ENCODE data around the gene MZB1.
"Not testable (repeated sequence)": the region's sequence is repeated elsewhere in the genome, so short reads cannot be mapped to it uniquely, and the experiment has no call there.

MZB1 gene

DNA sequence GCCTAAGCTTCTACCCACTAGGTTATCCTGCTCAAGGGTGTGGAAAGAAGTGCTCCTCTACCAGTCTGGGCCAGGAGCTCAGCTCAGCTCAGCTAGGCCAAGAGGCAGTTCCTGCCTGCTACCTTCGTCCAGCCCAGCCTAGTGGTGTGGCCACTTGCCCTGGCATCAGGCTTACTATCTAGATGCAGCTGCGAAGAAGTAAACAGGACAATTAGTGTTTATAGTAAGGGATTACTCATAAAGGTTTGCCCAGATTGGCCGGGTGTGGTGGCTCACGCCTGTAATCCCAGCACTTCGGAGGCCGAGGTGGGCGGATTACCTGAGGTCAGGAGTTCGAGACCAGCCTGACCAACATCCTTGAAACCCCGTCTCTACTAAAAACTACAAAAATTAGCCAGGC lies 26.9 kb upstream of the MZB1 start:
- Mint-ChIP-seq H3K4me3 (no peak overlapping the region), H3K36me3 (peaks cover 14% of the 10 kb centered on the region), H3K9me3 (no peaks in the 10 kb centered on the region), H3K27ac (peak overlapping the region; percentile 58), H3K4me1 (peaks cover 58% of the 10 kb centered on the region), H3K27me3 (no peaks in the 10 kb centered on the region)
- DNase-seq: peak; percentile 6
- CTCF ChIA-PET: interaction anchor here (1.2 to 4.0 kb wide), 3 partner anchors 13 to 97 kb away, joined by 3 to 23 read pairs (median 22); partner anchors contain the start of gene SPATA24

DNA sequence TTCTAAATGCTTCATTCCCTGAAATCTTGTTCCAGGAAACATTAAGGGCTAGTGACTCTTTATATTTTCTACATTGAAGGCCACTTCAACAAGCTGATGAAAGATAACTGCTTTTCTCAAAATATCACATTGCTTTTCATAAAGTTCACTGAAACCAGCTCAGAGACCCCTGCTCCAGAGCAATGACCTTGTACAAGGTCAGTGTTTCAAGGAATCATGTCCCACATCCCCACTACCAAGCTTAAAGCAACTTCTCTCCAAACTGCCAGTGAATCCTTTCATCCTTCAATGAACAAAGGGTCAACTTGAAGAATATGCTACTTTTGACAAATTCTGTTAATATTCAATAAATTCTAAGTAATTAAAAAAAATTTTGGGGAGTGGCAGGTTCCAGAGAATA lies 26.2 kb upstream of the MZB1 start:
- CTCF ChIA-PET: interaction anchor here (0.6 to 4.0 kb wide), 5 partner anchors 9 to 102 kb away, joined by 3 to 23 read pairs (median 4); partner anchors contain the start of gene SPATA24
- Mint-ChIP-seq H3K4me1 (peaks cover 58% of the 10 kb centered on the region), H3K36me3 (peaks cover 14% of the 10 kb centered on the region), H3K27me3 (no peaks in the 10 kb centered on the region), H3K27ac (peak overlapping the region; percentile 93), H3K4me3 (peak overlapping the region; percentile 47), H3K9me3 (no peaks in the 10 kb centered on the region)
- peak; percentile 15 for DNase-seq

DNA sequence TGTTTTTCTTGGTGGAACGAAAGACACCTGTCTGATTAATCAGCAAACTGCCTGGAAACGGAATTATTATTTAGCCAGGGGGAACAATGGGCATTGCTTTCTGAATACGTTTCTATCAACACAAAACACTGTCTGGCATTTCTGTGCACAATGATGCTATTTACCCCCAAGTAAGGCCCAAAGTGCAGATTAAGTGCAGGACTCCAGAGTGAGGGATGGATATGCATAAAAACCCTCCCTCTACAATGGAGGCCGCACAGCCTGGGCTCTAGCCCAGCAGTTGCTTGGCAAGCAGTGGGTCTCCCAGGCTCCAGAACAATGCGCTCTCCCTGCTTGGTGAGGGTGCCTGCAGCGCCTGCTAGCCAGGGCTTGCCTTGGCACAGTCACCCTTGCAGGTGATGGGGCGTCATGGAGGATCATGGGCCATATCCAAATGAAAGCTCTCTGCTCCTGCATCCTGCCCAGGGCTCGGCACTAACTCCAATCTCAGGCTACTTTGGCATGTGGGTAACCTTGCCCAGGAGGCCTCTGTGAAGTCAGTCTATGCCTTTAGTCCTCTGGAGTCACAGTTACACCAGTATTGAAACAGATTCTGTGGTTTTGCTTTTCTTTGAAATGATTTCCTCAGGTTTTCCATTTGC lies 25.6 kb upstream of the MZB1 start:
- peaks cover 14% of the 10 kb centered on the region for H3K36me3 Mint-ChIP-seq
- no peaks in the 10 kb centered on the region for H3K9me3 Mint-ChIP-seq
- H3K27me3 Mint-ChIP-seq: no peaks in the 10 kb centered on the region
- CTCF ChIA-PET: interaction anchor here (0.6 to 4.0 kb wide), 6 partner anchors 8 to 102 kb away, joined by 3 to 23 read pairs (median 8); partner anchors contain the start of gene SPATA24
- H3K27ac Mint-ChIP-seq: peak overlapping the region; percentile 93
- H3K4me3 Mint-ChIP-seq: peak overlapping the region; percentile 47
- DNase-seq: peak; percentile 56
- H3K4me1 Mint-ChIP-seq: peaks cover 58% of the 10 kb centered on the region

DNA sequence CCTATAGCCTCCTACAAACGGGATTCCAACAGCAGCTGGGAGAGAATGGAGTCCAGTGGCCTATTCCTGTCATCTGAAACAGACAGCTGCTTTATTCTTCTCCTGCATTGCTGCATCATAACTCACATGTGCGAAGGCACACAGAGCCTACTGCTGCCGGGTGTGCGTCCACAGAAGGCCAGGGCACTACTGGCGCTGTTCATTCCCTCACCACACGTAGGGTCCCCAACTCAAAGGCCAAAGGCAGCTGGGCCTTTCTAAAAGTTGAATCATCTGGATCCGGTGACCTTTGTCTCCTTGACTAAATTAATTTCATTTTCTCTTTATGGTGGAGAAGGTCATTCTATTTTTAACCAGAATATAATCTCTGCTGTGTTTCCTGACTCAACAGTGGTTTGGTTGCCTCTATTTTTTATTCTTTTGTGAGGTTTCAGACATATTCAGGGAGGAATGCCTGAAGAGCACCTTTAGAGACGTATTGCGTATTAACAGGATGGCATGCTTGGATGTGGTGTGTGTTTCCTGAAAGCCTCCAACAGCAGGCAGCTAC lies 24.9 kb upstream of the MZB1 start:
- H3K9me3 Mint-ChIP-seq: no peaks in the 10 kb centered on the region
- no peak overlapping the region for H3K4me3 Mint-ChIP-seq
- H3K27me3 Mint-ChIP-seq: no peaks in the 10 kb centered on the region
- peak; percentile 18 for DNase-seq
- peak overlapping the region; percentile 93 for H3K27ac Mint-ChIP-seq
- peaks cover 58% of the 10 kb centered on the region for H3K4me1 Mint-ChIP-seq
- CTCF ChIA-PET: interaction anchor here (0.7 to 4.0 kb wide), 5 partner anchors 9 to 351 kb away, joined by 3 to 23 read pairs (median 11); partner anchors contain the start of genes DNAJC18 and SPATA24
- peaks cover 14% of the 10 kb centered on the region for H3K36me3 Mint-ChIP-seq

DNA sequence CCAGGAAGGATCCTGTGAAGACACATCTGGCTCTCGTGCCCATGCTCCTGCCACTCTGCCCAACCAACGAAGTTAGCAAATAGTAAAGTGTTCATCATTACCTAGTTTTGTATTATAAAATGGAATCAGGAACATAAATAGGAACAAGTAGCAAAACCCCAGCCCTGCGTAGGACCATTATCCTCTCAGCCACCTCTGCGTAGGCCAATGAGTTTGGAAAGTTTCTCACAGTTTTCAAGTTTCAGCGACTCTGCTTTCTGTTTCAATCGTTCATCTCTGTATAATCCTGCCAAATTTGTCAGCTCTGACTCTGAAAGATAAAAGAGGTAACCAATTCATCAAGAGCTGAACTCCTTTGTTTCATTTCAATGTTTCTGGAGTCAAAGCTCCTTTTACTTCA lies 24.2 kb upstream of the MZB1 start:
- H3K36me3 Mint-ChIP-seq: peaks cover 11% of the 10 kb centered on the region
- H3K4me1 Mint-ChIP-seq: peaks cover 56% of the 10 kb centered on the region
- peak; percentile 33 for DNase-seq
- CTCF ChIA-PET: interaction anchor here (0.7 to 4.0 kb wide), 6 partner anchors 9 to 352 kb away, joined by 3 to 23 read pairs (median 7); partner anchors contain the start of genes DNAJC18, SPATA24 and STING1
- peak overlapping the region; percentile 24 for H3K4me3 Mint-ChIP-seq
- H3K9me3 Mint-ChIP-seq: no peaks in the 10 kb centered on the region
- no peaks in the 10 kb centered on the region for H3K27me3 Mint-ChIP-seq
- peak overlapping the region; percentile 93 for H3K27ac Mint-ChIP-seq

DNA sequence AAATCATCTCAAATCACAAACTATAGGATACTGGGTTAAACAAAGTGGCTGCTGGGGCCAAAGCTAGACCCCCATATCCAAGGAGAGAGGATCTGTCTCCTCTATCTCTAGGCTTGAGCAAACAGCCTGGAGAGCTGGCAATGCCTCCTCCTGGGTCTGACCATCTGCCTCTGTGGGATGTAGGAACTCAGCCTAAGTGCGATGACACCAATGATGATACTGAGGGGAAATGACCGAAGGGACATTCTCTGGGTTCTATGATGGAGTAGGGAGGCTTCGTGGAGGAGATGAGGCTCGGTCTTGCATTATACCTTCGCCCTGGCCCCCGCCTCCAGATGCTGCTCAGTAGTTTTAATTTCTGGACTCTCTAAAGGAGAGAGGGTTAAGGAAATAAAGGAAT lies 23.4 kb upstream of the MZB1 start:
- H3K27me3 Mint-ChIP-seq: no peaks in the 10 kb centered on the region
- peaks cover 7% of the 10 kb centered on the region for H3K36me3 Mint-ChIP-seq
- CTCF ChIA-PET: interaction anchor here (1.2 to 4.0 kb wide), 3 partner anchors 10 to 69 kb away, joined by 3 to 22 read pairs (median 11); partner anchors contain the start of genes SPATA24 and STING1
- peak; percentile 1 for DNase-seq
- H3K4me3 Mint-ChIP-seq: no peak overlapping the region
- no peaks in the 10 kb centered on the region for H3K9me3 Mint-ChIP-seq
- H3K4me1 Mint-ChIP-seq: peaks cover 48% of the 10 kb centered on the region
- H3K27ac Mint-ChIP-seq: no peak overlapping the region

DNA sequence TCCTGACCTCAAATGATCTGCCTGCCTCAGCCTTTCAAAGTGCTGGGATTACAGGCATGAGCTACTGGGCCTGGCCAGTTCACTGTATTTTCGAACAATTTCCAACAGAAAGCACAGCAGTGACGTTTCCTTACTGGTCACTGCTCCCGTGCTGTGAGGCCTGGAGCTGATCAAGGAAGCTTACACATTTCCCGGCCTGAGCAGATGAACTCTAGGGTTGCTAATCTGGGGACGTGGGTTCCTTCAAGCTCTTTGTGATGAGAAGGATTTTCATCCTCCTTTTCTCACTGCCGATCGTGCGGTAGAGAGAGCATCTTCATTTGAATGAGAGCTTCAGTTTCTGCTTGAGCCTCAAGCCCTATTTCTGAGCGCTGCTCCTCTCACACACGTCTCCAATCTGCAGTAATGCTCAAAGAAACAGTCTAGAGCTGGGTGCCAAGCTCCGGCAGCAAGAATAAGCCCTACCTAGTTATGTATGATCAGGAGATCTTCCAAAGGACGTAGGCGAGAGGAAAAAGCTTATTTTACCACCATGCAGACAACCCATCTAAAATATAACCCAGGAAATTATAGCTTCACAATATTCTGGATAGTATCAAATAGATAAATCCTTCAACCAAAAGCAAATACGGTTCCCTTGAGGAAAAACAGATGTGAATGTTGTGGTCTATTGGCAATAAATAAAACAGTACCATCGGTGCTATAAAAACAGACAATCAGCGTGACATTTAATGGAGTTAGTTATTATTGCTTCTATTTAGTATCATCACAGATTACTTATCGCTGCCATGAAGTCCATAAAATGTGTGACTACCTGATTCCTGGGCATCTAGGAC lies 21.5 kb upstream of the MZB1 start:
- H3K27me3 Mint-ChIP-seq: no peaks in the 10 kb centered on the region
- peaks cover 9% of the 10 kb centered on the region for H3K36me3 Mint-ChIP-seq
- peaks cover 50% of the 10 kb centered on the region for H3K4me1 Mint-ChIP-seq
- no peaks in the 10 kb centered on the region for H3K9me3 Mint-ChIP-seq
- no peak overlapping the region for H3K27ac Mint-ChIP-seq
- CTCF ChIA-PET: interaction anchor here (0.8 to 1.4 kb wide), 6 partner anchors 10 to 154 kb away, joined by 3 to 5 read pairs (median 3); no protein-coding TSS in a partner anchor
- H3K4me3 Mint-ChIP-seq: no peak overlapping the region
- DNase-seq: peak; percentile 5

DNA sequence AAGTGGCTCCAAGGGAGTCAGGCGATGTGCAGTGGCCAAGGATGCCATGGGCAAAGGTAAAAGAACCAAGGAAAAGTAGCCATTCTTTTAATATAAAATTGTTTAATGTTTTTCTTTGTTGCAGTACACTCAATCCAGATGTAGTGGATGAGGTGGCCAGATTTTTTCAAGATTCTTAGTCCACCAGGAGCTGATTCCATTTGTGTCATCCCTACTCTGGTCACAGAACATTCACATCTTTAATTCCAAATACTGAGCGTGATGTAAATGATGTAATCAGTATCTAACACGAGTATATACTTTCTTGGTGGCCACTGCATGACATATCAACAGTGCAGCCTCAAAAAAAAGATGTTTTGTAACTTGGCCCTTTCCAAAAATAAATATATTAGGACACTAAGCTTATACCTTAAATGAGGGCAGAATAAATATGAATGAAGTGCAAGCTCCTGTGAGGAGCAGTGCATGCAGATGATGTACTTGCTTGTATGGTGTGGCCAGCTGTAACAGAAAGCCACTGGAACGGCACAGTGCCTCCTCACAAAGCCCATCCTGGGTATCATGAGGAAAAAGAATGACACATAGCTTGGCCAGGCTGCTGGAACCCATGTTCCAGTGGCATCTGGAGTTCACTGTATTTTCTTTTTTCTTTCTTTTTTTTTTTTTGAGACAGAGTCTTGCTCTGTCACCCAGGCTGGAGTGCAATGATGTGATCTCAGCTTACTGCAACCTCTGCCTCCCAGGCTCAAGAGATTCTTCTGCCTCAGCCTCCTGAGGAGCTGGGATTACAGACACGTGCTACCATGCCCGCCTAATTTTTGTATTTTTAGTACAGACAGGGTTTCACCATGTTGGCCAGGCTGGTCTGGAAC lies 20.6 kb upstream of the MZB1 start:
- Mint-ChIP-seq H3K4me1 (peaks cover 43% of the 10 kb centered on the region), H3K4me3 (no peak overlapping the region), H3K9me3 (no peaks in the 10 kb centered on the region), H3K27me3 (no peaks in the 10 kb centered on the region), H3K27ac (no peak overlapping the region), H3K36me3 (peaks cover 9% of the 10 kb centered on the region)
- no peak for DNase-seq
- CTCF ChIA-PET: interaction anchor here (0.7 to 1.4 kb wide), 6 partner anchors 10 to 155 kb away, joined by 3 to 5 read pairs (median 3); no protein-coding TSS in a partner anchor

DNA sequence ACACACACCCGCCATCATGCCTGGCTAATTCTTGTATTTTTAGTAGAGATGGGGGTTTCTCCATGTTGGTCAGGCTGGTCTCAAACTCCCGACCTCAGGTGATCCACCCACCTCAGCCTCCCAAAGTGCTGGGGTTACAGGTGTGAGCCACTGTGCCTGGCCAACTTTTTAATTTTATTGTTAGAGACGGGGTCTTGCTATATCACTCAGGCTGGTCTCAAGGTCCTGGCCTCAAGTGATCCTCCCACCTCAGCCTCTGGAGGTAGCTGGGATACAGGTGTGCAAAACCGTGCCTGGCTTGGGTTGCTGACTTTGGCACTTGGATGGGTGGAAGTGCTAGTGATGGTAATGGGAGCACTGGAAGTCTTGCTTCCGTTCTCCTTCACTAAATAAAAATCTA lies 19.4 kb upstream of the MZB1 start:
- H3K27ac Mint-ChIP-seq, H3K36me3 Mint-ChIP-seq, CTCF ChIA-PET, H3K9me3 Mint-ChIP-seq, H3K27me3 Mint-ChIP-seq, H3K4me3 Mint-ChIP-seq: not testable (repeated sequence)
- peak; percentile 17 for DNase-seq
- H3K4me1 Mint-ChIP-seq: peaks cover 41% of the 10 kb centered on the region

DNA sequence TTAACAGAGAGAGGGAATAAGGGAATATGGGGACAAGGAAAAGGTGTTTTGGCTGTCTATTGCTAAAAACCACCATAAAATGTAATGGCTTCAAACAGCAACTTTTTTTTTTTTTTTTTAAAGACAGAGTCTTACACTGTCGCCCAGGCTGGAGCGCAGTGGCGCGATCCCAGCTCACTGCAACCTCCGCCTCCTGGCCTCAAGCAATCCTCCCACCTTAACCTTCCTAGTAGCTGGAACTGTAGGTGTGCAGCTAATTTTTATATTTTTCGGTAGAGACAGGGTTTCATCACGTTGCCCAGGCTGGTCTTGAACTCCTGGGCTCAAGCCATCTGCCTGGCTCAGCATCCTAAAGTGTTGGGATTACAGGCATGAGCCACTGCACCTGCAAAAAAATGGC lies 18.5 kb upstream of the MZB1 start:
- CTCF ChIA-PET: no interaction called here
- H3K4me1 Mint-ChIP-seq: peaks cover 39% of the 10 kb centered on the region
- H3K4me3 Mint-ChIP-seq: no peak overlapping the region
- no peaks in the 10 kb centered on the region for H3K27me3 Mint-ChIP-seq
- peak; percentile 15 for DNase-seq
- no peak overlapping the region for H3K27ac Mint-ChIP-seq
- no peaks in the 10 kb centered on the region for H3K9me3 Mint-ChIP-seq
- H3K36me3 Mint-ChIP-seq: peaks cover 4% of the 10 kb centered on the region

DNA sequence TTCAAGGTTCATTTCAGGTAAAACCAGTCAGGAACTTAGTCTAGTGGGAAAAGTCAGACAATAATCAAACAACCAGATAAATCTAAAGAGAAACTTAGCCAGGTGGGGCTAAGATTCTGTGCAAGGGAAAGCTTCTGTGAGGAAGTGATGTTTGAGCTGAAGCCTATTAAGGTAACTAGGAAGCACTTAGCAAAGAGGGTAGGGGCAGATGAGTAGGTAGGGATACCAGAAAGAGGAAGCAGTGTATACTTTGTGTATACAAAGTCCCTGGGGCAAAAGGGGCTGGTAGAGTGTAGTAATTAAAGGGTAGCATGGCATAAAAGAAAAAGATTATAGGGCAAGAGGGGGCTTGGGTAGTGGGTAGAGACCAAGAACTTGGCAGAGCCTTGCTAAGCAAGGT lies 17.8 kb upstream of the MZB1 start:
- DNase-seq: no peak
- Mint-ChIP-seq H3K27ac (peak overlapping the region; percentile 66), H3K4me1 (peaks cover 39% of the 10 kb centered on the region), H3K9me3 (no peaks in the 10 kb centered on the region), H3K27me3 (no peaks in the 10 kb centered on the region), H3K36me3 (peaks cover 2% of the 10 kb centered on the region), H3K4me3 (no peak overlapping the region)
- CTCF ChIA-PET: interaction anchor here (0.9 to 1.5 kb wide), 2 partner anchors 13 to 15 kb away, joined by 3 to 4 read pairs; no protein-coding TSS in a partner anchor

DNA sequence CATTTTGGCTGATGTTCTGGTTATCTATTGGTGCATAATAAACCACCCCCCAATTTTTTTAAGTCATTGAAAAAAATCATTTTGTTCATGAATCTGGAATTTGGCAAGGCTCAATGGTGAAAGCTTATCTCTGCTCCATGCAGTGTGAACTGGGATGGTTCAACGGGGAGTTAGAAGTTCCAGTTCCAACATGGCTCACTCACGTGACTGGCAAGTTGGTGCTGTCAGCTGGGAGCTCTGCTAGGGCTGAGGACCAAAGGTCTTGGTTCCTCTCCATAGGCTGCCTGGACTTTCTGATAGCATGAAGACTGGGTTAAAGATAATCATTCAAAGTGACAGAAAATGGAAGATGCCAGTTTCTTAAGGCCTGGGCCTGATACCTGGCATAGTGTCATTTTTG lies 17.2 kb upstream of the MZB1 start:
- Mint-ChIP-seq H3K9me3 (no peaks in the 10 kb centered on the region), H3K4me1 (peaks cover 40% of the 10 kb centered on the region), H3K36me3 (peaks cover 2% of the 10 kb centered on the region), H3K27ac (no peak overlapping the region), H3K27me3 (no peaks in the 10 kb centered on the region), H3K4me3 (no peak overlapping the region)
- CTCF ChIA-PET: interaction anchor here (0.8 to 1.5 kb wide), 4 partner anchors 9 to 14 kb away, joined by 3 to 4 read pairs (median 4); no protein-coding TSS in a partner anchor
- no peak for DNase-seq

DNA sequence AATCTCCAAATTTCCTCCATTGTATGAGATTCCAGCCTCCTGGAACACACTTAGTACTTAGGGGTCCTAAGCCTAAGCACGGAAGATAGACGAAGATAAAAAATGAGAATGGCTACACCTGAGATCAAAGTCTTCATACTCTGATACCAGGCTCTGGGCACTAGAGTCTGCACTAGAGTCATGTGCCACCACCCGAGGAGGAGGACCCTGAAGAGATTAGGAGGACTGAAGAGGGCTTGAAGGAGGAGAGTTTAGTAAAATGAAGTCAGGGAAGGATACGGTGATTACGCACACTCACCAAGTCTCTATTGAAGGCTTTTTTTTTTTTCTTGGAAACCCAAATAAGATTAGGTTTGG lies 14.7 kb upstream of the MZB1 start:
- peak overlapping the region; percentile 98 for H3K27ac Mint-ChIP-seq
- DNase-seq: peak; percentile 31
- CTCF ChIA-PET: interaction anchor here (1.2 to 2.9 kb wide), 3 partner anchors 11 to 109 kb away, joined by 4 to 22 read pairs (median 5); no protein-coding TSS in a partner anchor
- H3K4me1 Mint-ChIP-seq: peaks cover 40% of the 10 kb centered on the region
- H3K36me3 Mint-ChIP-seq: peaks cover 7% of the 10 kb centered on the region
- no peaks in the 10 kb centered on the region for H3K9me3 Mint-ChIP-seq
- H3K27me3 Mint-ChIP-seq: no peaks in the 10 kb centered on the region
- peak overlapping the region; percentile 85 for H3K4me3 Mint-ChIP-seq

Measured in activated naive CD4-positive, alpha-beta T cell treated with anti-CD3 and anti-CD28 coated beads, Interleukin-2, amount 10 ng/mL, durations not matched to agents 7 days and 5 days (primary cell).